GM18858 (cell line): Measurements from ENCODE around the gene TSPAN15.

ENCODE experiments used
- ATAC-seq: cut with Tn5 transposase; IDR thresholded peaks from one replicate; pipeline ENCODE4 v1.9.1; 2021; ENCODE audit not compliant: unreplicated experiment

TSPAN15 gene

DNA sequence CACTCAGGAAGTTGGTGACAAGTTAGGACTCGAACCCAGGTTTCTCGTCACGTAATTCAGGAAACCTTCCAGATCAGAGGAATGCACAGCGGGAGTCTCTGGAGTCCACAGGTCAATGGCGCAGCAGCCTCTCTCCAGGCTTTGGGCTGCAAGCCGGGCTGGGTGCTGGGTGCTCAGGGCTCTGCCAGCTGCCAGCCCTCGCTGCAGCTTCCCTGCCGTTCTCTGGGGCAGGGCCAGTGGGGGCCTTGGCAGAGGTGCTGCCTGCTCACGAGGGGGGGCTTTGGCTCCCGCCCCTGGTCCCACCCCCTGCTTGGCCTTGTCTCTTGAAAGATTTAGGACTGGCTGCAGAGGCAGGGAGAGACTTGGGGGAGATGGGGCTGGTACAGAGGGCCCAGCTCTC is 34.6 kb upstream of the TSPAN15 start, which contains the start of gene TACR2:
Gene TACR2 (minus strand): TSS at position 224 of the 400 bp plus-strand sequence. CDS start 595 bp downstream, outside the sequence.
- ATAC-seq, result no peak

DNA sequence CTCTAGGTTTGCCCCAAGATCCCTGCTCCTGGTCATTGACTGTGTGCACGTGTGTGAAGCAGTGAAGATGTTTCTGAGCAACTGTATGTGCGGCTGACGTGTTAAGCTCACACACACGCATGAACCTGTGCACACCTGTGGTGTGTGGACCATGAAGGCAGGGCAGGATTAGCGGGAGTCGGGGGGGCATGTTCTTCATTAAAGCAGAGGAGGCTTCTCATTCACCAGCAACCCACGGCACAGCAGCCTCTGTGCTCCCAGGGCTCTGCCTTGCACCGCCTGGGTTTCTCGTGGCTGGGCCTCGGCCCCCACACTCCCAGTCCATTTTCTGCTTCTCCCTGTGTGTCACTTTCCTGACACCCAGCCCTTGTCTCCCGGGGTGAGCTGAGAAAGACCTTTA is 33.7 kb upstream of the TSPAN15 start:
- ATAC-seq, result no peak

DNA sequence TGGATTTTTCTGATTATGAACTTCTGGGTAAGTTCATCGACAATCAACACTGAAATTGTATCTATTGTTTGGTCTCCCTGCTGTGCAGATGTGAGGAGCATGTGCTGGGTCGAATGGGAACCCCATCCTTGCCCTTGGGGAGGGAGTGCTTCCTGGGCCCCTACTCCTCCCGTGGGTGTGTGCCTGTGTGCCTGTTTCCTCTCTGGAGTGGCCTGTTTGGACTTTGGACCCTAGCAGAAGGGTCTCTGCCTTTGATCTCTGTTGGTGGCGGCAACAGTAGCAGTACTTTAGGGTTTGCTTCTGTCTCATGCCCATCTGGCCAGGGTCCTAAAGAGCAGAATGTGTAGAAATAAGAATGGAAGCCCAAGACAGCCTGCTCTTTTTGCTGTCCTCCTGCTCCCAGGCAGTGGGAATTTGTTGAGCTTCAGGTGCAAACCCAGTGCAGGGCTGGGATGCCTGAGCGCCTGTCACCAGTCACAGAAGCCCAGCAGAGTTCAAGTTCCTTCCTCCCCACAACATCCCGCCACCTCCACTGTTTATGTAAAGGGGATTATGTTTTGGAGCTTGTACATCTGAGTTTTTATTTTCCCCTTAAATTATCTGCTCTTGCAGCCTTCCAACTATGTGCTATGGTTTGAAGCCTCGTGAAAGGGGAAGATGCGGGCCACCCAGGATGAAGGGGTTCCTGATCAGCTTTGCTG is 33.1 kb upstream of the TSPAN15 start:
- ATAC-seq, result no peak

DNA sequence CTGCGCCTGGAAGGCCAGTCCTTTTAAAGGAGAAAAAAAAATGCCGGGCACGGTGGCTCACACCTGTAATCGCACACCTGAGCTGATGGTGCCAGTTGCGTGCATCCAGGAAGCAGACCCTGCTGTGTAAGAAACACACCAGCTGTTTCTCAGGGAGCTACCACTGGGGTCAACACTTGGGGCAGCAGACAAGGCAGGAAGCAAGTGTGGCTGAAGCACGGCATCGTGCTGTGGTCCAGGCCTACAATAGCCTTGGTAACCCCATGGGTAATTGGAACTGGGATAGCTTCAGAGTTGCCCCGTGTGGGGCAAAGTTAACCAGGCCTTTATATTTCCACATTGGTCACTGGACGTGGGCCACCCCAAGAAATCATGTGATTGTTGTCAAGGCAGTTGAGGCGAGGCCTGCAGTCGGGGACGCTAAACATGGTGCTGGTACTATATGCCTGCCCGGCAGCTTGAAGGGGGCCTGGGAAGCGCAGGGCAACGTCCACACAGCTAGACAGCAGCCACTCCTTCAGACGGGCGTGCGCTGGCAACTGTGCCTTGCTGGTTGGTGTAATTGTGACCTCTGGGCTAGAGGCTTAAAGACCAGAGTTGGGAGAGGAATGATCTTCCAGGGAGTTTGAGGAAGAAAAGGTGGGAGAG is 32.0 kb upstream of the TSPAN15 start:
- no peak for ATAC-seq

DNA sequence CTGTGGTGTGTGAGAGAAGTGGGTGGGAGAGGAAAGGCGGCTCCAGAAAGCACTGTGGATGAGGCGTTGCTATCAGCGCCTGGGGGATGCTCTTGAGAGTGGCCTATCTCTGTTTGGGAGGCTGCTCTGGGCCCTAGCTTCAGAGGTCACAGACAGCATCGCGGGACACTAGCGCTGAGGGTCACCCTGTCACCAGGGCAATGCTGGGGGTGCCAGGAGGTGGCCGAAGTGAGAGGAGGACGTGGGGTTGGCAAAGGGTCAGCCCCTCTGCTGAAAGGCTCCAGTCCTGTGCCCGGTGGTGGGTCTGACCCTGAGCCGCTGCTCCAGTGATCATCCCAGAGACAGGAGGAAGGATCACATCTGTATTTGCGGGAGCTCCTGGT is 31.5 kb upstream of the TSPAN15 start:
- no peak for ATAC-seq

DNA sequence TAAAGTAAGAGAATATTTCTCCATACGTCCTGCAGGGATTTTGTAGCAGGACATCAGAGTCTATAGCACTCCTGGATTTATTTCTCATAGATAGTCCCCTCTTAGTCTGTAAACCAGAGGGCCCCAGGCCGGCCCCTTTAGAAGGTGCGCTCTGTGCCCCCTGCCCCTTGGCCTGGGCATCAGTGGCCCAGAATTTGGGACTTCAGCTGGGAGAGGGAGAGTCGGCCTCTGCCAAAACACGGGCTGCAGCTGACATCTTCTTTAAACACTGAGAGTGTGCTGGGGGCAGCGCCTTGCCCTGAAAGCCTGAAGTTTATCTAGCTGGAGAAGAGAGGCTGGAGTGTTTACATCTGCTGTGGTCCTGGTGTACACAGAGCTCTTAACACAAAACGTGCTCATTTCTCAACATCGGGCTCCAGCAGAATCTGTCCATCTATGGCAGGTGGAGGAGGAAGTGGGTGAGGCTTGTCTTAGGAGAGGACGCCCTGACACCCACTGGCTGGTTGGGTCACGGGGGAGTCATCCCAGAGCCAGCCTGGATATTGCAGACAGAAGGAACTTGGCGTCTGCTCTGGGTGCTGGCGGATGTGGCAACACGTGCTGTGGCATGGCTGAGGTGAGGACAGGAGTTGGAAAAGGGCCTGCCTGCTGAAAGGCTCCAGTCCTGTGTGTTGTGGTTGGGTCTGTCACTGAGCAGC is 29.5 kb upstream of the TSPAN15 start:
- ATAC-seq, result no peak

DNA sequence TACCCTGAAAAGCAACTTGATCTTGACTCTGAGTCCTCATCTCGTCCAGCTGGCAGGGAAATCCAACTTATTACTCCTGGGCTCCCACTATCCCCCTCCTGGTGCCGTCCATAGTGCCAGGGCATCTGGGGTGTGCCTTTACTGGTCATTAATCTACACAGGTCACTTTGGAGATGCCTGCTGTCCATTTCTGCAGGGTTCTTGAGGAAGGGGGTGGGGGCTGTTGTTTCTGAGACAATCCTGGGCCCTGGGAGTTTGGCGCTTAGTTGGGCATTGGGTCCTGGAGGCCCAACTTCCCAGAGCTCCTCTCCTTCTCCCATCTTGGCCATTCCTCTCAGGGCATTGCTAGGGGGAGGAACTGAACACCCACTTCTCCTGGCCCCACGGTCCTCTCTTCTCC is 28.6 kb upstream of the TSPAN15 start:
- no peak for ATAC-seq

DNA sequence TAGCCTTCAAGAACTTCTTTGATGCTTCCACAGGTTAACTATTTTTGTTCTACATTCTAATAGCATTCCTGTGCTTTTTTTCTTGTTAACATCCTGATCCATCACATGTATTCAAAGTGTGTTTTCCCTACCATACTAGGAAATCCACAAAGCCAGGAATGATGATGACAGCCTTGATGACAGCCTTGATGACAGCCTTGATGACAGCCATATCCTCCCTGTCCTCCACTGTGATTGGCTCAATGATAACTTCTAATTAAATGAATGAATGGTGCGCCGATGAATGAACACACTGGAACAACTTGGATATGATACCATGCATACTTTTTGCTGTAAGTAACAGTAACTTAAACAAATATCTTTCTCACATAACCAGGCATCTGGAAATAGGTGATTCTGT is 26.2 kb upstream of the TSPAN15 start:
- no peak for ATAC-seq

DNA sequence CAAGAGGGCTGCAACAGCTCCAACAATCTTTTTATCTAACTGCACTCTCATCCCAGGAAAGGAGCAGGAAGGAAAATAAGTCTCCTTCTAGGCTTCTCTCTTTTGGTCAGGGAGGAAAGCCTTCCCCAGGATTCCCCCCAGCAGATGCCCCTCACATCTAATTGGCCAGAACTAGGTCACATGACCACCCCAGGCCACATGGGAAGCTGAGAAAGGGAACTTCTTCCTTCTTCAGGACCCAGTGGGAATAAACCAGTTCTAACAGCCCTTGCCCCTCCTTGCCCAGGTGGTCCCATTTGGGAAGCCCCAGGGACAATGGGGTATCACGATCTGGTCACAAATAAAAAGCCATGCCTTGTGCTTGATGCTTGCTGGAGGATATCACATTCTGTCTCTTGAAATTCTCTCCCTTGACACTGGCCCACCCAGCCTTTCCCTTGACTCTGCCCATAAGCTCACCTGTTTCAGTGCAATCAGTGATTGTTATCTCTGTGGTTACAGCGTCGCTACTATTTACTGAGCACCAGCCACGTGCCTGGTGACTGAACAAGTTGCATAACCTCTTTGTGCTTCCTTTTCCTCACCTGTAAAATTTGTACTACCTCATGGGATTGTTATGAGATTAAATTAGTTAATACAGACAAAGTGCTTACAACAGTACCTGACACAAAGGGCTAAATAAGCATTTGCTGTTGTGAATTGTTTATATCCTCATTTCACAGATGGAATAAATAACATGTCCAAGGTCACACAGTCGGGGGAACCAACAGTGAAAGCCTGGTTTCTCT is 25.6 kb upstream of the TSPAN15 start:
- ATAC-seq, result no peak

DNA sequence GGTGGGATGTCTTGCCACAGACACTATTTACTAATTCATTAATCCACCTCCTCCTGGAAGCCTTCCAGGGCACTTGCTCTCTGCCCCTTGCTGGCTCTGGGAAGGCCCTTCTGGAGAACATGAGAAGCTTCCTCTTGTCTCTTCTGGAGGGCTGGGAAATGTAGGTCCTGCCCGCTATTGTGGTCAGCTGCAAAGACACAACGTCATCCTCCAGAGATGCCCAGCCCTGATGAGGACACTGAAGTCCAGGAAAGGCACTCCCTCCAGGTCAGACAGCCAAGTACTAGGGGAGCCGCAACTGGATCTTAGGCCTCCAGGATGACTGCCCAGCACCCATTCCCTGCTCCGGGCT is 24.9 kb upstream of the TSPAN15 start:
- ATAC-seq, result no peak

DNA sequence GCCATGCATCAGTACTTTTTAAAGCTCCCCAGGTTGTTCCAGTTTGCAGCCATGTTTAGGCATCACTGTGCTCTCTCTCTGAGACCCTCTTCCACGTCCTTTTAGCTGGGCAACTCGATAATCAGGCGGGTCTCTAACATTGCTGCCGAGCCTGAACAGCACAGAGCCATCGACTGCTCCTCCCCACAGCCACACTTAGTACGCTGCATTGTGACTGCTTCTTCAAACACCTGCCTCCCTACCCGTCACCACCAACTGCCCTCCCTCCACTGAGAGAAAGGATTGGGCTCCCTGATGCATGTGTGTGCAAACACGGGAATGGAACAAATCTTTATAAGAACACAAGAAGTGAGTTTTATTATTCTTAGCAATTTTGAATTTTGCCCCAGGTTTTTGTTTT is 23.1 kb upstream of the TSPAN15 start:
- ATAC-seq, result no peak

DNA sequence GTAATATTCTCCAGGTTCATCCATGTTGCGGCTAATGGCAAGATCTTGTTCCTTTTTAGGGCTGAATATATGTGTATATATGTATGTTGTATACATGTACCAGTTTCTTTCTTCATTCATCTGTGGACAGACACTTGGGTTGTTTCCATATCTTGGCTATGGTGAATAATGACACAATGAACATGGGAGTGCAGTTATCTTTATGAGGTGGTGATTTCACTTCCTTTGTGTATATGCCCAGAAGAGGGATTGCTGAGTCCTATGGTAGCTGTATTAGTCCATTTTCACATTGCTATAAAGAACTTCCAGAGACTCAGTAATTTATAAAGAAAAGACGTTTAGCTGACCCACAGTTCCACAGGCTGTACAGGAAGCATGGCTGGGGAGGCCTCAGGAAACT is 17.1 kb upstream of the TSPAN15 start:
- no peak for ATAC-seq

DNA sequence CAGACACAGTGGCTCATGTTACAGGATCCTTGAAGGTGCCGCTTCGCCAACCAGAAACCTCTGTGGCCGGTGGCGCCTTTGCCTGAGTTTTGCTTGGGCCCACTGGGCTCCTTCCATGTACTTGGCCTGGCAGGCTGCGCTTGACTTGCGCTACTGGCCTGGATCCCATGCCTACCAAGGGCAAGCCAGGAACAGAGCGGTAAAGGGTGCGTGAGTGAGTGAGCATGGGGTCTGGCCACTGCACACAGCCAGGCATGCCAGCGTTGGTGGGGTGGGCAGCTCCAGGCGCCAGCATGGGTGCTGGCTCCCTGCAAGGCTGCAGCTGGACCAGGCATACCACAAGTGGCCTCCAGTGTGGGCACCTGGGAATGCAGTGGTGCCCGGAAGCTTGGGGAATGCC is 16.3 kb upstream of the TSPAN15 start:
- no peak for ATAC-seq

DNA sequence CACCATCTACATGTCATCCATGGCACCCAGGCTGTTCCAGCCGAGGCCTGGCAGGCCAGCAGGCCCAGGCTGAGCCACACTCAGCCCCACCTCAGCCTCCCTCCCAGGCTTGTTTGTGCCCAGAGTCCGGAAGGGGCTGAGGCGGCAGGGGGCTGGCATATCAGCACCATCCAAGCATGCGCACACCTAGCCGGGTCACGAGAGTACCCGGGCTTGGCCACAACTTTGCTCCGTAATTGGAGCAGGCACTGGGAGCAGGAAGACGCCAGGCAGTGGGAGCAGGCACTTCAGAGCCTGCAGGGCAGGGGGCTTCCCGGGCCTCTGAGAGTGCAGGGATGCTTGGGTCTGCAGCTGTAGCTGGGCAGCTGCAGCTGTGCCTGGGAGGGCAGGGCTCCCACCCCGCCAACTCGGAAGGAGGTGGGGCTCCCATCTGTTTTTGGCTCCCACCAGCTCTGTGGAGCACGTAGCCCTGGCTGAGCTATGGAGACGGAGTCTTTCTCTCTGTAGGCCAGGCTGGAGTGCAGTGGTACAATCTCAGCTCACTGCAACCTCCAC is 15.2 kb upstream of the TSPAN15 start:
- no peak for ATAC-seq

DNA sequence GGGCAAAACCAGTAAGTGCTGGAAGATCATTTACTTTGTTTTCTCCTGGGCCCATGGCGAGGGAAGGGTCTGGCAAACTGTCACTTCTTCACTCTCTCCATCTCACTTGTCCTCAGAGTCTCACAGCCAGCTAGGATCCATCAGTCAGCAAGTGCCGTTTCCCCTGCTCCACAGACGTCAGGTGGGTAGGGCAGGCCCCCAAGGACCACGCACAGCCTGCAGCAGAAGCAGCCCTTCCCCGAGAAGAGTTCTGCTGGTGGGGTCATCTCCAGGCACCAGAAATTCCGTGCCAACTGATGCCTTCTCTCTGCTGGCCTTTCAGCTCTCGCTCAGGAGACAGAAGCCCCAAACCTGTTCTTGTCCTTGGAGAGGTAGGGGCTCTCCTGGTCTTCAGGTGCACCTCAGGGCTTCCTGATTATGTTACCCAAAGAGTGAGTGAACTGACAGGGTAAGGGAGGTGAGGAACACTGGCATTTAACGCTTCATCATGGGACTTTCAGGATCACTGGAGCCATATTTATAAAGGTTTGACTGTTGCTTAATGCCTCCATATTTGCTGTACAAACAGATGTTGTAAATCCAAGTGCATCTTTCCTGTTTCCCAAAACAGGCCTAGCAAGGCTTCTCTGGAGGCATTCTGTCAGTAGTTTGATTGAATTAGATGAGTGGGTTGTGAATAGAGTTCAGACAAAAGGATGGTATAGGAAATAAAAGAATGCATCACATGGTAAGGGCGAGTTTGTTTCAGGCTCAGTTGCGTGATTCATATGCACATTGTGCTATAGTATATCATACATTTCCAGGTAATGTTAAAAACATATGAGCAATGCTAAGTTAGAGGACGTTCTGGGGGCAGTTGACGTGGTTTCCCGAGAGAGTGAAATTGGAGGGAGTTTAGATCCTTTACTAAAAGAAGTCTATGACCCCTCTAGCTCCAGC is 13.7 kb upstream of the TSPAN15 start:
- no peak for ATAC-seq

DNA sequence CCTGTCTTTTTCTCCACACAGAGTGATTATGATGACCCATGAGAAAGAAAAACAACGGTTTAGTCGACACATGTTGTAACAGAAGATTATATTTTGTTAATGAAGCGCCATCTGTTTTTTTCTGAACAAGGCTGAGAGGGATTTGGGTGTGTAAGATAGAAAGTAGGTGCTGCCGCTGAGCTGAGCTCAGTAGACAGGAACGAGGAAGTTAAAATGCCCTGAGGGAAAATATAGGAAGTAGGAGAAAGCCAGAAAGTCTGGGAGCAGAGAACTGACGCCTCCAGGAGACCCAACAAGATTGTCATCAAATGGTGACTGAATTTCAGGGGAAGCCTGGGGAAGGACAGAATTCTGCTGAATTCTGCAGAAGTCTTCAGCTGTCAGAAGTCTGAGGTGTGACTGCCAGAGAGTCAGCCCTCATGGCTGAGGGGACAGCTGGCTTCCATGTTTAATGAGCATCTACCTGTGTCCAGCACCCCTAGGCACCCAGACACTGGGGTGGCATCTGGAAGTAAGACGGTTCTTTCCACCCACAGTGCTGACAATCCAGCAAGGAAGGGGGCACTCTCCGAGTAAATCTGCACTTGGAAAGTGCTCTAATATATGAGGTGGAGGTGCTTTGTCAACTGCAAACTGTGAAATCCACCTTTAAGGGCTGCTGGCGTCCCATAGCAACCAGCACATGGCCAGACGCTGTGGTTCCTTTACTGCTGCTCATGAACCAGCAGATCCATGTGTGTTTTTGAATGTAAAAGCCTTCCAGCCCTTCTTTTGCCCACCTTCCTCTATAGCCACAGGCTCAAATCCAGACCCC is 12.5 kb upstream of the TSPAN15 start:
- ATAC-seq, result no peak

DNA sequence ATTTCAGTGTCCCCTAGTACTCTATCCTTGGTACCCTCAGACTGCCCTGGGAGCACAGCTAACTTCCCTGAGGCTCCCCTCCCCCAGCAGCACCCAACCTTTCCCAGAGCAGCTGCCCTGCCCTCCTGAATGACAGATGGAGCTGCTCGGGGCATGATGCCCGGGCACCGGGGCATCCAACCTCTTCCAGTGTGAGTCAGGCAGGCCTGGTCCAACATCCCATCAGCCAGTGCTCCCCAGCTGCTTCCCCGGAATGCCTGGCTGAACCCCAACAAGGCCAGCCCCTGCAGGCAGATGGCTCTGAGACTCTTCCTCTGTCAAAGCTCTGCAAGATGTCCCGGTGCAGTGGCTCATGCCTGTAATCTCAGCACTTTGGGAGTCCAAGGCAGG is 11.9 kb upstream of the TSPAN15 start:
- ATAC-seq, result no peak

DNA sequence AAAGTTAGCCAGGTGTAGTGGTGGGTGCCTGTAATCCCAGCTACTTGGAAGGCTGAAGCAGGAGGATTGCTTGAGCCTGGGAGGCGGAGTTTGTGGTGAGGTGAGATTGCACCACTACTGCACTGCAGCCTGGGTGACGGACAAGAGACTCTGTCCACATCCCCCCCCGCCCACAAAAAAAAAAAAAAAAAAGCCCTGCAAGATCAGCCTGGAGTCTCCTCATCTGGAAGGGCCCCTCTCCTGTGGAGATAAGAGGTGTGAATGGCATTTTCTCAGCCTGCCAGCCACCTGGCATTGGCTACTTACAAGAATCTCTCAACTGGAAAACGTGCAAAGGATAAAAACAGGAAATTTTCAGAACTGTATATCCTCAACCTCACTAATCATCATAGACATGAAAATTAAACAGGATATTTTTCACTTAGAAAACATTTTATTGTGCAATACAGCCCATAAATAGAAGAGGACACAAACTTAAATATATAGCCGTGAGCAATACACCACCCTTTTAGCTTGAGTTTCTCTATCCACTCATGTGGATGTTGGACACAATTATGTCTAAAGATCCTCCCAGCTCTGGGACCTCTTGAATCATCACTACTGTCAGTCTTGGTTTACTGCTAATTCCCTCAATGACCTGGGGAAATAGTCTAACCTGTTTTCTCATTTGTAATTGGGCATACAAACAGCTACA is 11.3 kb upstream of the TSPAN15 start:
- no peak for ATAC-seq

DNA sequence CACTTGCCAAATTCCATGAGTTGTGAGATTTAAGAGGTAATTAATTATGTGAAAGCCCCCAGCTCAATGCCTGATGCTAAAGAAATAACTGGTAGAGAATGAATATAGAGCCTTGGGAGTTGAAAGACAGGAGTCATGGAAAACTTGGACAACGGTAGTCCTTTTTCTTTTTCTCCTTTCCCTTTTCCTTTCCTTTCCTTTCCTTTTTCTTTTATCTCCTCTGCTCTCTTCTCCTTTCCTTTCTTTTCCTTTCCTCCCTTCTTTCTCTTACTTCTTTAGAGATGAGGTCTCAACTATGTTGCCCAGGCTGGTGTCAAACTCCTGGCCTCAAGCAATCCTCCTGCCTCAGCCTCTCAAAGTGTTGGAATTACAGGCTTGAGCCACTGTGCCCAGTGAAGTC is 7.9 kb upstream of the TSPAN15 start:
- ATAC-seq, result no peak
